ENCODE data around the gene MIA.
"Not testable (repeated sequence)": the region's sequence is repeated elsewhere in the genome, so short reads cannot be mapped to it uniquely, and the experiment has no call there.

Gene MIA

DNA sequence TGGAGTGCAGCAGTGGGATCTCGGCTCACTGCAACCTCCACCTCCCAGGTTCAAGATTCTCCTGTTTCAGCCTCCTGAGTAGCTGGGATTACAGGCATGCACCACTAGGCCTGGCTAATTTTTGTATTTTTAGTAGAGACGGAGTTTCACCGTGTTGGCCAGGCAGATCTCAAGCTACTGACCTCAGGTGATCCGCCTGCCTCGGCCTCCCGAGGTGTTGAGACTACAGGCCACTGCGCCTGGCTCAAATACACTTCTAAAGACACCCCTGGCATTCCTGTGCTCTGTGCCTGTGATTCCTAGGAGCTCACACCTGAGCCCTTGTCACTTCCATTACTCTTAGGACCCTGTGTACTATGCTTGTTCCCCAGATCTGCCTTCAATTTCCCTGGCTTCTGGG lies 37.2 kb downstream of the MIA start:
- Mint-ChIP-seq H3K27ac (peak overlapping the region in 1 of 2 donors; percentile 20), H3K4me3 (peak overlapping the region; percentile 92 to 96), H3K4me1 (peaks cover 48% of the 10 kb centered on the region)
- ATAC-seq, H3K27me3 Mint-ChIP-seq, DNase-seq, H3K9me3 Mint-ChIP-seq: not testable (repeated sequence)

GRCh38 chr19:40813182-40813581 lies 37.9 kb downstream of the MIA start:
- Mint-ChIP-seq H3K4me3 (no peak overlapping the region), H3K27me3 (peaks cover 10% of the 10 kb centered on the region), H3K27ac (peak overlapping the region in 1 of 2 donors; percentile 23), H3K9me3 (no peaks in the 10 kb centered on the region), H3K4me1 (peaks cover 48% of the 10 kb centered on the region)
- DNase-seq, result no peak
- no peak for ATAC-seq

- no peak overlapping the region for H3K27ac Mint-ChIP-seq
- DNase-seq (no peak), ATAC-seq (no peak)
- H3K27me3 Mint-ChIP-seq, result peaks cover 10% of the 10 kb centered on the region
- H3K4me3 Mint-ChIP-seq, result no peak overlapping the region
- no peaks in the 10 kb centered on the region for H3K9me3 Mint-ChIP-seq
- peaks cover 53% of the 10 kb centered on the region for H3K4me1 Mint-ChIP-seq
These were observed 39.9 kb downstream of the MIA start for GRCh38 chr19:40815223-40815622.

- not testable (repeated sequence) for H3K27ac Mint-ChIP-seq
These were observed 43.4 kb downstream of the MIA start for GRCh38 chr19:40818480-40819399.

DNA sequence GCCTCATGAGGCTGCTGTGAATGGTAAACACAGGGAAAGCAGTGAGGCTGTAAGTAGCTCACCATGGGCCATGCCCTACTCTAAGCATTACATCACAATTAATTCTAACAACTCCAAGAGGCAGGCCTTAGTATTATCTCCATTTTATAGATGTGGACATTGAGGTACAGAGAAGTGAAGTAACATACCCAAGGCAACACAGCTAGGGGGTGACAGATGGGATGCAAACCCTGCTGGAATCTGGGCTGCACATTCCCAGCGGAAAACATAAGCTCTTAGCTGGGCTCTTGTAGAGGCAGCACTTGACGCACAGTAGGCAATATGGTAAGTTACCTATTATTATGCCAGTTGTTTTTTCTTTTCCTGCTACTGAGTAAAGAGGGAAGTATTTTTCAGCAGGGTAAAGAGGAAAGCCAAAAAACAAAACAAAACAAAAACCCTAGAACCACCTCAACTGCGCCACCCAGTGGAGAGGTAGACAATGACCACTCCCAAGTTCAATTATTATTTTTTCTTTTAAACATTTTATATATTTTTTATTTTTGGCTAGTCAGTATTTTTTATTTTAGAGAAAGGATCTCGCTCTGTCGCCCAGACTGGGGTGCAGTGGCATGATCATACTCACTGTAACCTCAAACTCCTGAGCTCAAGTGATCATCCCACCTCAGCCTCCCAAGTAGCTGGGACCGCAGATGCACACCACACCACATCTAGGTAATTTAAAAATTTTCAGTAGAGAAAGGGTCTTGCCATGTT lies 44.3 kb downstream of the MIA start:
- not testable (repeated sequence) for H3K27ac Mint-ChIP-seq, H3K27me3 Mint-ChIP-seq, H3K9me3 Mint-ChIP-seq, ATAC-seq, H3K4me3 Mint-ChIP-seq, DNase-seq
- peaks cover 38% of the 10 kb centered on the region for H3K4me1 Mint-ChIP-seq

More at GRCh38 chr19:40818480-40819399, 43.4 kb downstream of the MIA start:
- H3K9me3 Mint-ChIP-seq, H3K27me3 Mint-ChIP-seq: not testable (repeated sequence)
- DNase-seq (peak; percentile 74 to 80), ATAC-seq (peak; percentile 96)
- H3K4me1 Mint-ChIP-seq, result peaks cover 33% of the 10 kb centered on the region
- H3K4me3 Mint-ChIP-seq, result peak overlapping the region; percentile 77 to 87

DNA sequence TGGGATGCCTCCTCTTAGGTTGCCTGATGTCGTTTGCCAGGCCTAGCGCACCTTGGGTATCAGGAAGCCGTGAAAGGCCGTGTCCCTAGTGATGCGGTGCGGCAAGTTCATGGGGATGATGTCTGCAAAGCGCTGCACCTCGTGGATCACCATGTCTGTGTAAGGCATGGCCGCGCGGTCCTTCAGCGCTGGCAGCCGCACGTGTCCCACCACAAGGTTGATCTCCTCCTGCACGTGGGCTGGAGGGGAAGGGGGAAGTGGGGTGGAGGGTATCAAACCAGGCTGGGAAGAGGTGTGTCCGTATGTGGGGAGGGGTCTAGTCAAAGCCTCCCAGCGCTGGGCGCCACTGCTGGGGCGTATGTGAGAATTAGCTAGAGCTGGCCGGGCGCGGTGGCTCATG lies 46.8 kb downstream of the MIA start:
- no peak for ATAC-seq

GRCh38 chr19:40822704-40823553 lies 47.6 kb downstream of the MIA start:
- H3K4me1 Mint-ChIP-seq, result peaks cover 61% of the 10 kb centered on the region
- not testable (repeated sequence) for ATAC-seq, DNase-seq, H3K4me3 Mint-ChIP-seq, H3K27me3 Mint-ChIP-seq, H3K9me3 Mint-ChIP-seq
- peak overlapping the region in 1 of 2 donors; percentile 95 for H3K27ac Mint-ChIP-seq

More for the DNA sequence above, 46.8 kb downstream of the MIA start:
- Mint-ChIP-seq H3K9me3 (no peaks in the 10 kb centered on the region), H3K27ac (no peak overlapping the region), H3K4me3 (no peak overlapping the region), H3K27me3 (no peaks in the 10 kb centered on the region), H3K4me1 (peaks cover 63% of the 10 kb centered on the region)
- DNase-seq, result no peak

GRCh38 chr19:40824916-40825315 lies 49.6 kb downstream of the MIA start:
- DNase-seq, ATAC-seq, H3K9me3 Mint-ChIP-seq, H3K27me3 Mint-ChIP-seq, H3K4me3 Mint-ChIP-seq: not testable (repeated sequence)
- Mint-ChIP-seq H3K4me1 (peaks cover 43% of the 10 kb centered on the region), H3K27ac (peak overlapping the region in 1 of 2 donors; percentile 46)

- peak overlapping the region in 1 of 2 donors; percentile 22 for H3K4me3 Mint-ChIP-seq
- peaks cover 43% of the 10 kb centered on the region for H3K4me1 Mint-ChIP-seq
- H3K27ac Mint-ChIP-seq, result peak overlapping the region in 1 of 2 donors; percentile 51
- not testable (repeated sequence) for ATAC-seq, DNase-seq, H3K9me3 Mint-ChIP-seq, H3K27me3 Mint-ChIP-seq
These were observed 50.3 kb downstream of the MIA start for GRCh38 chr19:40825460-40826095.

DNA sequence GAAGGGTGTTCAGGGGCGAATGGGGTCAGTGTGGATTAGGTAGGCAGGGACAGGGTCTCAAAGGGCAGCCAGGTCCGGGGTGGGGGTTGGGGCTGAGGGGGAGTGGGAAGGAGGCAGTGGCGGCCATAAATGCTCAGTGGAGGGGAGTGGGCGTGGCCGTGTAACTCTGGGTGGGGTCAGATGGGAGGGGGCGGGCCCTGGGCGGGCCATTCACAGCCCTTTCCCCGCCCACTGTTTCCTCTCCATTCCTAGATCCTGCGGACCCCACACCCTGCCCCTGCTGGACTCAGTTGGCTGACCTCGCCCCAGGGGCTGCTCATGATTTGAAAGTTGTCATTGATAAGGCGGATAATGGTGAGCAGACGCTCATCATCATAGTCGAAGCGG lies 51.0 kb downstream of the MIA start:
- Mint-ChIP-seq H3K4me1 (peaks cover 43% of the 10 kb centered on the region), H3K4me3 (peak overlapping the region in 1 of 2 donors; percentile 22)
- H3K9me3 Mint-ChIP-seq, ATAC-seq, DNase-seq, H3K27ac Mint-ChIP-seq, H3K27me3 Mint-ChIP-seq: not testable (repeated sequence)

GRCh38 chr19:40826699-40827385 lies 51.5 kb downstream of the MIA start:
- not testable (repeated sequence) for H3K27me3 Mint-ChIP-seq, H3K9me3 Mint-ChIP-seq
- H3K4me1 Mint-ChIP-seq, result peaks cover 43% of the 10 kb centered on the region
- peak overlapping the region; percentile 47 to 69 for H3K27ac Mint-ChIP-seq
- ATAC-seq (peak; percentile 78), DNase-seq (peak in 1 of 2 donors; percentile 39)
- H3K4me3 Mint-ChIP-seq, result peak overlapping the region in 1 of 2 donors; percentile 8
